ENCODE measurements around the gene ISCA2.

DNA sequence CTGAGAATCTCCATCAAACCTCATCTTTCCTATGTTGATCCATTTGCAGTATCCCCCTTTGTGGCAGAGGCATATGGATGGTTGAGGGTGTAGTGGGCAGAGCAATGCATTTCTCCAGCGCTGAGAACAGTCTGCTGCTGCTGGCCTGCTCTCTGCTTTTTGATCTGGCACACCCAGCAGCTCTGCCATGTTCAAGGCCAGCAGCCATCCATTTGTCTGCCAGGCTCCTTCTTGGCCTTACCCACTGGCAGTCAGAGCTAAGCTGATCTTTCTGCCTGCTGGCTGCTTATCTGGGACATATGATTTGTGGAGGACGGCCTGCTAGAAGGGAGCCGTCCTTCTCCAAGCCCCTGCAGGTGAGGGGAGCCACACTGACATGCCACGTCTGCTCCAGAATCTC is 17.5 kb upstream of the ISCA2 start:
- TF ChIP-seq ARNT (IDR thresholded peaks at IDR 0.05): no peak
- TF ChIP-seq POLR2A (conservative IDR thresholded peaks at IDR 0.05): no peak
- no peak for TF ChIP-seq SIX5 (IDR thresholded peaks at IDR 0.05; ENCODE audit: borderline replicate concordance in 1 of 2, insufficient read depth in 1 of 2, low read depth in 1 of 2, low read length in 2 of 2)
- no peak for TF ChIP-seq TCF3 (CRISPR knock-in tag; IDR thresholded peaks at IDR 0.05)
- no peak for TF ChIP-seq EP300 (IDR thresholded peaks at IDR 0.05; ENCODE audit: low read length)
- TF ChIP-seq, protein P1, sequence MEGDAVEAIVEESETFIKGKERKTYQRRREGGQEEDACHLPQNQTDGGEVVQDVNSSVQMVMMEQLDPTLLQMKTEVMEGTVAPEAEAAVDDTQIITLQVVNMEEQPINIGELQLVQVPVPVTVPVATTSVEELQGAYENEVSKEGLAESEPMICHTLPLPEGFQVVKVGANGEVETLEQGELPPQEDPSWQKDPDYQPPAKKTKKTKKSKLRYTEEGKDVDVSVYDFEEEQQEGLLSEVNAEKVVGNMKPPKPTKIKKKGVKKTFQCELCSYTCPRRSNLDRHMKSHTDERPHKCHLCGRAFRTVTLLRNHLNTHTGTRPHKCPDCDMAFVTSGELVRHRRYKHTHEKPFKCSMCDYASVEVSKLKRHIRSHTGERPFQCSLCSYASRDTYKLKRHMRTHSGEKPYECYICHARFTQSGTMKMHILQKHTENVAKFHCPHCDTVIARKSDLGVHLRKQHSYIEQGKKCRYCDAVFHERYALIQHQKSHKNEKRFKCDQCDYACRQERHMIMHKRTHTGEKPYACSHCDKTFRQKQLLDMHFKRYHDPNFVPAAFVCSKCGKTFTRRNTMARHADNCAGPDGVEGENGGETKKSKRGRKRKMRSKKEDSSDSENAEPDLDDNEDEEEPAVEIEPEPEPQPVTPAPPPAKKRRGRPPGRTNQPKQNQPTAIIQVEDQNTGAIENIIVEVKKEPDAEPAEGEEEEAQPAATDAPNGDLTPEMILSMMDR (IDR thresholded peaks at IDR 0.05 in 2 of 3, conservative IDR thresholded peaks at IDR 0.05 in 1 of 3; ENCODE audit: insufficient read depth in 2 of 3, low read depth in 1 of 3, low read length in 3 of 3): no peak
- TF ChIP-seq FOS (IDR thresholded peaks at IDR 0.05; ENCODE audit: extremely low read depth, insufficient read length): no peak

Data from K562 (cell line).